Activated T-cell treated with anti-CD3 and anti-CD28 coated beads for 24 hours (primary cell): ENCODE results near the gene CYP4F12.
A peak's percentile ranks its signal among the peaks of the same experiment; 100 is the strongest.

ENCODE experiments used
- DNase-seq: peaks from one replicate; pipeline ENCODE4 v3.0.0-alpha.2; 2020; ENCODE audit warnings: low read depth

The CYP4F12 gene, protein sequence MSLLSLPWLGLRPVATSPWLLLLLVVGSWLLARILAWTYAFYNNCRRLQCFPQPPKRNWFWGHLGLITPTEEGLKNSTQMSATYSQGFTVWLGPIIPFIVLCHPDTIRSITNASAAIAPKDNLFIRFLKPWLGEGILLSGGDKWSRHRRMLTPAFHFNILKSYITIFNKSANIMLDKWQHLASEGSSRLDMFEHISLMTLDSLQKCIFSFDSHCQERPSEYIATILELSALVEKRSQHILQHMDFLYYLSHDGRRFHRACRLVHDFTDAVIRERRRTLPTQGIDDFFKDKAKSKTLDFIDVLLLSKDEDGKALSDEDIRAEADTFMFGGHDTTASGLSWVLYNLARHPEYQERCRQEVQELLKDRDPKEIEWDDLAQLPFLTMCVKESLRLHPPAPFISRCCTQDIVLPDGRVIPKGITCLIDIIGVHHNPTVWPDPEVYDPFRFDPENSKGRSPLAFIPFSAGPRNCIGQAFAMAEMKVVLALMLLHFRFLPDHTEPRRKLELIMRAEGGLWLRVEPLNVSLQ

DNA sequence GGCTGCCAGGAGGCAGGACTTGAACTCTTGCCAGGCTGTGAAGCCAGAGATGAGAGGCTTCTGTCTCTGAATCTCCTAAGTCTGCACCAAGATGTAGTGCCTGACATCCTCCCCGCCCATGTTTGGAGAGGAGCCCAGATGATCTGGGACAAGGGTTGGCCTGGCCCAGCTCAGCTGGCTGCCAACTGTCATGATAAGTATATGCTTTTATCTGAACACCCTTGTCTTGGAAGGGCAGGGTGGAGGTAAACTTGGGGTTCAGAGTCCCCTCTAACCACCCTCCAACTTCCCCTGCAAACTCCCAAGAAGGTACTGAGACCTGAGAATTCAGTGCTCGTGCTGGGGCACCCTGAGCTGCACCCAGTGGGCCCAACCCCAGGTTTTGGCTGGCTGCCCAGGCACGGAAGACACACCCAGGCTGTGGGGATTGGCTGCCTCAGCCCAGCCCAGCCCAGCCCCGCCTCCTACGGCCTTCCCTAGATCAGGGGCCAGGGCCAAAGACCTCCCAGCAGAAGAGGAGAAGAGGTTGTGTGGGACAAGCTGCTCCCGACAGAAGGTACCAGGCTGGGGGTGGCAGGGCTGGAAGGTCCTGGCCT lies at the start of gene CYP4F12:
TSS of gene CYP4F12 (plus strand) at position 508 of the 596 bp plus-strand sequence. CDS start 443 bp downstream, outside the sequence.
- no peak for DNase-seq

DNA sequence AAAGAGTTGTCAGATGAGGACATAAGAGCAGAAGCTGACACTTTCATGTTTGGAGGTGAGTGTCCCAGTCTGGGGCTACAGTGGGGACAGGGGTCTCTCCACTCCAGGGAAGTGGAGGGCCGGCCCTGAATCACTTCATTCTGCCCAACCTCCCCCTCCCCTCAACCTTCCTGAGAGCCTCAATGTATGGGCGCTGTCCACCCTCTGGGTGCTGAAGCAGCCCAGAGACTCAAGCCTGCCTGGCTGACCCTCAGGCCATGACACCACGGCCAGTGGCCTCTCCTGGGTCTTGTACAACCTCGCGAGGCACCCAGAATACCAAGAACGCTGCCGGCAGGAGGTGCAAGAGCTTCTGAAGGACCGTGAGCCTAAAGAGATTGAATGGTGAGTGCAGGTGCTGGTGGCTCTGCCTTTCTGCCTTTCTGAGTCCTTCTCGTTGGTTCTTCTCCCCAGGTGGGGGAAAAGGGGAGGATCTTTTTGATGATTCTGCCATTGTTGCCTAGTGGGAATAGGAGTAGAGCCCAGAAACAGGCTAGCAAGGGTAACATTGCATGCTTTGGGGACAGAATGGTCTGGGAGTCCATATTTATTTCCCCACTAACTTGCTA lies 49.1 kb upstream of the CYP4F12 start:
- DNase-seq: no peak

DNA sequence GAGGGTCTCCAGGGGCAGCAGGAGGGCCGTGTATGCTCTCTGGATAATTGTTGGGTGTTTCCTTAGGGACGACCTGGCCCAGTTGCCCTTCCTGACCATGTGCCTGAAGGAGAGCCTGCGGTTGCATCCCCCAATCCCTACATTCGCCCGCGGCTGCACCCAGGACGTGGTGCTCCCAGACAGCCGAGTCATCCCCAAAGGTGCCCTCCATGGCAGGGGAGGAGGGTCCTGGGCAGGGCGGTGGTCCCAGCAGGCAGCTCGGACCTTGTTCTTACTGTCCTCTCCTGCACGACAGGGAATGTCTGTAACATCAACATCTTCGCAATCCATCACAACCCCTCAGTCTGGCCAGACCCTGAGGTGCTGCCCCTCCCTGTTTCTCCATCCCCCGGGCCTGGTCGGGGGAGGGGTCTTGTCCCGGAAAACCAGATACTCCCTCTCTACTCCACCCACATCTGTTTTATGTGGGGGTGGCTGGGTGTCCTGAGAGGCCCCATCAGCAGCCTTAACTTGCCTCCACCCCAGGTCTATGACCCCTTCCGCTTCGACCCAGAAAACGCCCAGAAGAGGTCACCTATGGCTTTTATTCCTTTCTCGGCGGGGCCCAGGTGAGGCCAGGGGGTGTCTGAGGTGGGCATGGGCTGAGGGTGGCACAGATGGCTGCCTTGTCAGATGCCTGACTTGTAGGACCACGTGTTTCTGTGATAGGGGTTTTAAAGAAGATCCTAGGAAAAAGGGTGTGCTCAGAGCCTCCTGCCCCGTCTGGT lies 44.5 kb upstream of the CYP4F12 start:
- DNase-seq: no peak

DNA sequence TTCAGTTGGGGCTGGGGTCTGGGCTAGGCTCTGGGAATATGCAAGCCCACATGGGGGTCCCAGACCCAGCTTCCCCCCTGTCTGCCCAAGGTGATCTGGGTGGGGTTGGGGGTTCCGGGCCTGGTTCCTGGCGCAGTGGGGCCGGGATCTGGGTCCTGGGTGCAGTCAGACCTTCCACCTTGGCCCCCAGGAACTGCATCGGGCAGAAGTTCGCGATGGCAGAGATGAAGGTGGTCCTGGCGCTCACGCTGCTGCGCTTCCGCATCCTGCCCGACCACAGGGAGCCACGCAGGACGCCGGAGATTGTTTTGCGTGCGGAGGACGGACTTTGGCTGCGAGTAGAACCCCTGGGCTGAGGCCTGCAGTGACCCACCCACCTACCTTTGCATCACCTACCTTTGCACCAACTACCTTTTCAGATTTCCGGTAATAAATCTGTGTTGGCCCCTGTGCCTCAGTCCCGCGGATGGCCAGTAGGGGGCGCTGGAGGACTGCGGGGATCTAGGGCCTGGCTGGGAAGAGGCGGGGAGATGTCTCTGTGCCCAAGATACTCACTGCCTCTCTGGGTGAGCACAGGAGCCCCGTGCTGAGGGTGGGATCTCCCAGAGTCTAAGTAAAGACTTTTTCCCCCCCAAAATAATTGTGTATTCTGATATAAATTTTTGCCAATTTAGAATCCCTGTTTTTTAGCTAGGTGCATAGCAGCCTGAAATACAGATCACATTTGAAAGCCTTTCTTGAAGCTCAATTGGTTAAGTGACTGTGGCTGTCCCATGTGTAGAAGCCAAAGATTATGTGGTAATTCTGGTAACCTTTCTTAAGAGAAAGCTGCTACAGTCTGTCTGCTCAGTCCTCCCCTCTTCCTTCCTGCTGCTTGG lies 43.6 kb upstream of the CYP4F12 start:
- peak; percentile 85 for DNase-seq

DNA sequence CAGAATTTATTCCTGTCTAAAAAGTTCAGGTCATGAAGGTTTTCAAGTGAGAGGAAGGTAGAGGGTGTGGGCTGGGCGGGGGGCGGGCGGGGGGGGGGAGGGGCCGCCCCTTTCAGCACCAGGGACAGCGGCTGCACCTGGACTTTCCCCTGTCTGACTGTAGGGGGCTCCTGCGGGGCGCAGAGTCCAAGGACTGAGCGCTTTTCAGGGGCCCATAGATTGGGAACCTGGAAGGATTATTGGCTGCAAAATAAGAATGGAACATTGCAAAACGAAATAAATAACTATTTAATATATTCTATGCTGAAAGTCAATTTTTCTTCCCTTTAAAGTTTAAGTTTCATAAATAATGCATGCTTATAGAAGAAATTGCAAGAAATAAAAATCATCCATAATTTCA lies 41.1 kb upstream of the CYP4F12 start:
- no peak for DNase-seq

DNA sequence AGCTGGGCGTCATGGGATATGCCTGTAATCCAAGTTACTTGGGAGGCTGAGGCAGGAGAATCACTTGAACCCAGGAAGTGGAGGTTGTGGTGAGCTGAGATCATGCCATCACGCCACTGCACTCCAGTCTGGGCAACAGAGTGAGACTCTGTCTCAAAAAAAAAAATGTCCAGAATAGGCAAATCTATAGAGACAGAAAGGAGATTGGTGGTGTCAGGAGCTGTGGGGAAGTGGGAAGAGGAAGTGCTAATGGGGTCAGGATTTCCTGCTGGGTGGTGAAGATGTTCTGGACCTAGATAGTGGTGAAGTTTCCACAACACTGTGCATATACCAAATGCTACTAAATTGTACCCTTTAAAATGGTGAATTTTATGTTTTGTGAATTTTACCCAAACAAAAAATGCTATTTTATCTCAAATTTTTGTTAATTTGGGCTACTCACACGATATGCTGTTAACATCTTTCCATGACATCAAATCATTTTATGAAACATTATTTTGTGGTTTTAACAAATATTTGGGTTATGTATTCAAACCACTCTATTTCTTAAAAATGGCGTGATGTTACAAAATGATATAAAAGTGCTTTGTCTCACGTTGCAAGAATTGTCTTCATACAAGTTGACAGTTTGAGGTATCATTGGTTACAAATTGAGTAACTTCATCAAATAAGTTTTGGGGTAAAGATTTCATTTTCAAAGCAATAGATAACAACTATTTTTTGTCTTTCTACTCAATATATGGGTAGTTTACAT lies 39.6 kb upstream of the CYP4F12 start:
- DNase-seq: no peak

DNA sequence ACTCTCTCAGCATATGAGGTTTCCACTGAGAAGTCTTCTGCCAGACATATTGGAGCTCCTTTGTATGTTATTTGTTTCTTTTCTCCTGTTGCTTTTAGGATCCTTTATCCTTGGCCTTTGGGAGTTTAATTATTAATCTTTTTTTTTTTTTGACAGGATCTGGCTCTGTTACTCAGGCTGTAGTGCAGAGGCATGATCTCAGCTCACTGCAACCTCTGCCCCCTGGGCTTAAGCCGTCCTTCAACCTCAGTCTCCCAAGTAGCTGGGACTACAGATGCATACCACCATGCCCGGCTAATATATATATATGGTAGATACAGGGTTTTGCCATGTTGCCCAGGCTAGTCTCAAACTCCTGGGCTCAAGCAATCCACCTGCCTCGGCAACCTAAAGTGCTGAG lies 38.8 kb upstream of the CYP4F12 start:
- no peak for DNase-seq

DNA sequence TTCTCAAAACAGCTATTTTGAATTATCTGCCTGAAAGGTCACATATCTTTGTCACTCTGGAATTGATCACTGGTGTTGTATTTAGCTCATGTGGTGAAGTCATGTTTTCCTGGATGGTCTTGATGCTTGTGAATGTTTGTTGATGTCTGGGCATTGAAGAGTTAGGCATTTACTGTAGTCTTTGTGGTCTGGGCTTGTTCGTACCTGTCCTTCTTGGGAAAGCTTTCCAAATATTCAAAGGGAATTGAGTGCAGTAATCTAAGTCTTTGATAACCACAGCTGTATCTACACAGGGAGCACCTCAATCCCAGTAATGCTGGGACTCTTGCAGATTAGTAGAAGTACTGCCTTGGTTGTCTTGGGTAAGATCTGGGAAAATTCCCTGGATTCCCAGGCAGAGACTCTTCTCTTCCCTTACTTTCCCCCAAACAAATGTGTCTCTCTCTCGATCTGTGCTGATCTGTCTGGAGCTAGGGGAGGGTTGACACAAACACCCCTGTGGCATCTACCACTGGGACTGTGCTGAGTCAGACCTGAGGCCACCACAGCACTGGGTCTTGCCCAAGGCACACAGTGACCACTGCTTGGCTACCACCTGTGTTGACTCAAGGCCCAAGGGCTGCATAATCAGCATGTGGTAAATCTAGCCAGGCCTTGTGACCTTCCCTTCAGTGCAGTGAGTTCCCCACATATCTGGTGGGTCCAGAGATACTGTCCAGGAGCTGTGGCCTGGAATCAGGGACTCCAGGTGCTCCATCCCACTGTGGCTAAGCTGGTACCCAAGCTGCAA lies 37.7 kb upstream of the CYP4F12 start:
- DNase-seq: no peak

DNA sequence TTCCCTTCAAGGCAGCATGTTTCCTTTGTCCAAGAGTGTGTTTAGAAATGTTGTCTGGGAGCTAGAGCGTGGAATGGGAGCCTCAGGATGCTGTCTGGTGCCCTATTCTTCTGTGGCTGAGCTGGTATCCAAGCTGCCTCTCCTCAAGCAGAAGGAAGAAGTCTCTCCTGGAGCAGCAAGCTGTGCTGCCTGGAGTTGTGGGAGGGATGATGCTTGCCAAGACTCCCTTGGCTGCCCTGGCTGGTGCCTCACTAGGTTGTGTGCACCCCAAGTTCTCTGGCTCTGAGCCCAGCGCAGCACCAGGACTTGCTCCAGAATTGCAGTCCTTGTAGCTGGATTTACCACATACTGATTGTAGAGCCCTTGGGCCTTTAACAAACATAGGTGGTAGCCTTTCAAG lies 36.9 kb upstream of the CYP4F12 start:
- DNase-seq: no peak

DNA sequence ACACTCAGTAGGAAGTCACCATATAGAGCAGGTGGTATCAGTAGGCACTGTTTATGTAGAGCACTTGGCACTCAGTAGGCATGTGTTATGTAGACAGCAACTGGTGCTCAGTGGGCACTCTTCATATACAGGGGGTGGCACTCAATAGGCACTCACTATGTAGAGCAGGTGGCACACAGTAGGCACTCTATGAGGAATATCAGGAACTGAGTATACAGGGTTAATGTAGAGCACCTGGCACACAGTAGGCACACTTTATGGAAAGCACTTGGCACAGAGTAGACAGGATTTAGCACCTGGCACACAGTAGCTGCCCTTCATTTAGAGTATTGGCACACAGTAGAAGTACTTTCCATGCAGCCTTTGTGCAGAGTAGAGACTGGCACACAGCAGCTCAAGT lies 33.3 kb upstream of the CYP4F12 start:
- DNase-seq: no peak

DNA sequence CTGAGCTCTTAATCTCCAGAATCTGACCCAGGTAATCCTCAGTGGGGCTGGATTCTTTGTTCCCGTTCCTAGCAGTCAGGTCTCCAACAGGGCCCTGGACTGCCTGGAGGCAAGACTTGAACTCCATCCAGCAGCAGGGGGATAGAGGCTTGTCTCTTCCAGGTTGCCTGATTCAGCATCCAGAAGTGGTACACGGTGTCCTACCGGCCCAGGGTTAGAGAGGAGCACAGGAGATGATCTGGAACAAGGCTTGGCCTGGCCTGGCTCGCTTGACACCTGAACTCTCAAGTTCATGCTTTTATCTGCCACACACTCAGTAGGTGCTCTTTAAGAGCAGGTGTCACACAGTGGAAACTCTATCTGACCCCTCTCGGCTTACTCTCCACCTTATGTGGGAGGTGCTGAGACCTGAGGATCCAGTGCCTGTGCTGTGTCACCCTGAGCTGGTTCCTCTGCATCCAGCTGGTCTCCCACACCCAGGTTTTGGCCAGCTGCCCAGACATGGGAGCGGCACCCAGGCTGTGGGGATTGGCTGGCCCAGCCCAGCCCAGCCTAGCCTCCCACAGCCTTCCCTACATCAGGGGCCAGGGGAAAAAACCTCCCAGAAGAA lies 32.5 kb upstream of the CYP4F12 start, which contains the start of gene CYP4F3:
TSS of gene CYP4F3 (plus strand) at position 604 of the 610 bp plus-strand sequence. CDS start 519 bp downstream, outside the sequence.
- no peak for DNase-seq

DNA sequence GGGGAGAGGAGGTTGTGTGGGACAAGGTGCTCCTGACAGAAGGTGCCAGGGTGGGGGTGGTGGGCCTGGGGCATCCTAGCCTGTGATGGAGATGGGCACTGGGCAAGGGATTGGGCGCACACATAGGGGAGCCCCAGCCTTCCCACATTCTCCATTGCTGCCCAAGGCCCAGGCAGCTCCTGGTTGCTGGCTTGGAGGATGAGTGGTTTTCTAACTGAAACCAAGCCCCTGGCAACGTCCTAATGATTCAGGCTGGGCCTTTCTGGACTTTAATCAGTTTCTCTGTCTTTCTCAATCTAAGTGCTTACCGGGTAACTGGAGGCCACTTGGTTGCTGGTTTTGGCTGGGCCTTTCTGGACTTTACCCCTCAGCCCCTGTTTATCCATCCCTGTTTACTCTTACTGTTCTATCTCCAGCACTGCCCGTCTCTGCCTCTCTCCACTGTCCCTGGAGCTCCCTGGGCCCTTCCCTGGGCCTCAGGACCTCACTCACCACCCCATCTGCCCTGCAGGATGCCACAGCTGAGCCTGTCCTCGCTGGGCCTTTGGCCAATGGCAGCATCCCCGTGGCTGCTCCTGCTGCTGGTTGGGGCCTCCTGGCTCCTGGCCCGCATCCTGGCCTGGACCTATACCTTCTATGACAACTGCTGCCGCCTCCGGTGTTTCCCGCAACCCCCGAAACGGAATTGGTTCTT lies 31.8 kb upstream of the CYP4F12 start:
- no peak for DNase-seq

DNA sequence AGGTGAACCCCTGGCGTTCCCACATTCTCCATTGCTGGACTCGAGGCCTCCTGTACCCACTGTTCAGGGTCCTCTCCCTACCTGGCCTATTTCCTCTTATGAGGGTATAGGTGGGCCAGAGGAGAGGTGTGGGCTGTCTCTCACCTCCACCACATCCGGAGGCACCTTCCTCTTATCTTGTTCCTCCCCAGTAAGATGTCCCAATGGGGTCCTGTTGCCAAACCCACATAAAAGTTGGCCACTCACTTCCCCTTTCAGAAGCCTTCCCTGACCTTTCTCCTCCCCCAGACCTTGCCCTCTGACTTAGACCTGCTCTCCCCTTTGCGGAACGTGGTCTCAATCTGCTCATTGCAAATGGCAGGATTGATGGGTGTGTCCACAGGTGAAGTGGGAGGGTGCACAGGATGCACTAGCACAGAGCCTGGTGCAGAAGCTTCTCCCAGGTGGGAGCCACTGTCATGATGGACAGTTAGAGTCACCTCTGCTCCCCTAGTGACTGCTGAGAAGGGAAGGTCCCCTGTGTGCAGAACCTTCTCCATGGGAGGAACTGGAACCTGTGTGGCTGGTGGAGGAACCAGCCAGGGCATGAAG lies 30.9 kb upstream of the CYP4F12 start:
- no peak for DNase-seq

DNA sequence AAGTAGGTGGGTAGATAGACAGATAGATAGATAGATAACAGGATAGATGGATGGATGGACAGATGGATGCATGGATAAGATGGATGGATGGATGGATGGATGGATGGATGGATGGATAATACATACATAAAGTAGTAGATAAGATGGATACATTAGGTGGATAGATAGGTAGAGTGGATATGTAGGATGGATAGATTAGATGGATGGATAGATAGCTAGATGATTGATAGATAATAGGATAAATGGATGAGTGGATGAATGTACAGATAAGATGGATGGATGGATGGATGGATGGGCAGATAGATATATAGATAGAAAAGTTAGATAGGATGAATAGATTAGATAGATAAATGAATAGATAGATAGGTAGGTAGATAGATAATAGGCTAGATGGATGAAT lies 30.1 kb upstream of the CYP4F12 start:
- no peak for DNase-seq

DNA sequence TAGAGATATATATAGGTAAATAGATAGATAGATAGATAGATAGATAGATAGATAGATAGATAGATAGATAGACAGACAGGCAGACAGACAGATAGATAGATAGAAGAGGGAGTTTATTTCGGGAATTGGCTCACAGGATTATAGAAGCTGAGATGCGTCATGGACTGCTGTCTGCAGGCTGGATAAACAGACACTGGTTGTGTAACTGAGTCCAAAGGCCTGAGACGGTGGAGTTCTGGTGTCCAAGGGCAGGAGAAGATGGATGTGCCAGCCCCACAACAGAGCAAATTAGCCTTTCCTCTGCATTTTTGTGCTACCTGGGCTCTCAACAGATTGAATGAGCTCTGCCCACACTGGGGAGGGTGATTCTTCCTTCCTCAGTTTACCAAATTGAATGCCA lies 29.5 kb upstream of the CYP4F12 start:
- DNase-seq: no peak

DNA sequence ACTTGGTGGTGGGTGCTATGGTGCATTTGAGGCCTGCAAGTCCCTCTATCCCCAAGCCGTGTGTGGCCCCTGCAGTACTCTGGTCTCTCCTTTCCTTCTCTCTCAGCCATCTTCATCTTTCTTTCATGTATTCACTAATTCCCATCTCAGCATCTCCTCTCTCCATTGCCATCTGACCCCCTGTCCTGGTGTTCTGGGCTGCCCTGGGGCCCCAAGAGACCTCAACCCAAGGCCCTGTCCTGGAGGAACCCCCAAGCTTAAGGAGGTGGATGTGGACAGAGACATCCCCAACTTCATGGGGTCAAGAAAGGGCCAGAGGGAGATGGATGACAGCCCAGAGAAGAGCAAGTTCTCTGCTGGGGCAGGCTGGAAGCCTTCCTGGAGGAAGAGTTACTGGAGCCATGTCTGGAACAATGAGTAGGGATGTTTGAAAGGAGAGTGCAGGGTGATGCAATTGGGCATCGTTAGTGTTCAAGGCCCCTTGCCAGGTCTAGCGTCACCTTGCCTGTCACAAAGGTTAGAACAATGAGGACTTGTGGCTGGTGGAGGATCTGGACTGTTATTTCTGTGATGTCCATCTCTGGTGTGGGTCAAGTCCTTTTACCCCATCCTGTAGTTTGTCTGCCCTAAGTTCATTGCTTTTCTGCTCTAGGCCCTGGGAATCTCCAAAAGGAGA lies 28.7 kb upstream of the CYP4F12 start:
- no peak for DNase-seq

DNA sequence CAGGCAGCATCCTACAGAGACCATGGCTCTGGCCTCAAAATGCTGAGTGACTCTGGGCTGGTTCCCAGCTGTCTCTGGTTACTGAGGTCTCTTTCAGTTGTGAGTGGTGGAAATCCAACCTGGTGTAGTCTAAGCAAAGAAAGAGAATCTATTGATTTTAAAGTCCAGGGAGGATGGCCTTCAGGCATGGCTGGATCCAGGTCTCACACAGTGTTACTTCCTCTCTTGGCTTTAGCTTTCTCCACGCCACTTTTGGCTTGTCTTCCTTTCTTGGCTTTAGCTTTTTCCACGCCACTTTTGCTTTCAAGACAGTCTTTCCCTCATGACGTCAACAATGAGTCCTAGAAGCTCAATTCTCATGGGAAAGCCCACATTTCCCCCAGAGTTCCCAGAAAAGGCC lies 28.1 kb upstream of the CYP4F12 start:
- no peak for DNase-seq

DNA sequence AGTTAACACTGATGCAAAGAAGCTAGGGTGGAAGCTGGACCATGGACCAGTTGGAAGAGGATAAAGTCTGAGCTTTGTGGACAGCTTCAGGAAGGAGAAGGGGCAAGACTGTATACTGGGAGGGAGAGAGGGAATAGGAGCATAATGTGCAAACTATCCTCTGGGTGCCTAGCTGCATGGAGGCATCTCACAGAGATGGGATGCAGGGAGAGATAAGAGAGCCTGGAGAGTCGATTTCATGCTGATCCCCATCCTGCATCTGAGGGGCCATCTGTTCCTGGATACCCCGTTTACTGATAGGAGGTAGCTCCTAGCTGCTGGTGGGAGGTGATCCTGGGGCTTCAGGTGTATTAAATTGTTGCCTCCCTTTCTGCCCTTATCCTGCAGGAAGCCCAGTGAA lies 23.4 kb upstream of the CYP4F12 start:
- no peak for DNase-seq
